Cardiac fibroblast (primary cell): Measurements from ENCODE around the gene TTLL9.

Experiments
- DNase-seq, 2 donors: peaks; one replicate each; pipeline versions ENCODE4 v3.0.0 to v3.0.0-alpha.2; 2010; ENCODE audit warnings: low read depth in 2 of 2
- H3K4me3 ChIP-seq, 2 donors: replicated peaks in 1 of 2; 1 replicate in 1 of 2; 2 replicates in 1 of 2; pipeline ENCODE4 v1.5.1; 2011; ENCODE audit warnings: low read depth in 2 of 2, low read length in 2 of 2, mild to moderate bottlenecking in 2 of 2, moderate library complexity in 1 of 2
- TF ChIP-seq, protein P1 (sequence below): IDR thresholded peaks from one replicate; pipeline ENCODE4 v1.5.1; 2011; ENCODE audit warnings: low read depth, mild to moderate bottlenecking, low read length, inconsistent platforms

Gene TTLL9

DNA sequence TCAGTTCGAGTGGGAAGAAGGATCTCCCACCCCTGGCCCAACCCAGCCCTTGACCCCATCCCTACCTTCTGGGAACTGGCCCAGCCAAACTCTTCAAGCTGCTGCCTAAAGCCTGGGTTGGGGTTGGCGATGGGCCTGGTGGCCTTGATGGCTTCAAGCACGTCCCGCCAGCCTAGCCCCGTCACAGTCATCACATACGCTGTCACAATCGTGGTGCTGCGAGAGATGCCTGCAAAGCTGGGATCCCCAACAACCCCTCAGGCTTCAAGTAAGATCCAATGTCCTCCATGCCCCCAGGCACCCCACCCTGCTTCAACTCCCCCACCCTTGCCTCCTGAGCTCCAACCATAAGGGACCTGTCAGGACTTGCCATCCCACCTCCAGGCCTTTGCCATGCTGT lies 7.9 kb upstream of the TTLL9 start:
- DNase-seq = no peak
- TF ChIP-seq, protein P1, sequence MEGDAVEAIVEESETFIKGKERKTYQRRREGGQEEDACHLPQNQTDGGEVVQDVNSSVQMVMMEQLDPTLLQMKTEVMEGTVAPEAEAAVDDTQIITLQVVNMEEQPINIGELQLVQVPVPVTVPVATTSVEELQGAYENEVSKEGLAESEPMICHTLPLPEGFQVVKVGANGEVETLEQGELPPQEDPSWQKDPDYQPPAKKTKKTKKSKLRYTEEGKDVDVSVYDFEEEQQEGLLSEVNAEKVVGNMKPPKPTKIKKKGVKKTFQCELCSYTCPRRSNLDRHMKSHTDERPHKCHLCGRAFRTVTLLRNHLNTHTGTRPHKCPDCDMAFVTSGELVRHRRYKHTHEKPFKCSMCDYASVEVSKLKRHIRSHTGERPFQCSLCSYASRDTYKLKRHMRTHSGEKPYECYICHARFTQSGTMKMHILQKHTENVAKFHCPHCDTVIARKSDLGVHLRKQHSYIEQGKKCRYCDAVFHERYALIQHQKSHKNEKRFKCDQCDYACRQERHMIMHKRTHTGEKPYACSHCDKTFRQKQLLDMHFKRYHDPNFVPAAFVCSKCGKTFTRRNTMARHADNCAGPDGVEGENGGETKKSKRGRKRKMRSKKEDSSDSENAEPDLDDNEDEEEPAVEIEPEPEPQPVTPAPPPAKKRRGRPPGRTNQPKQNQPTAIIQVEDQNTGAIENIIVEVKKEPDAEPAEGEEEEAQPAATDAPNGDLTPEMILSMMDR = no peak
- H3K4me3 ChIP-seq = no peak overlapping the region

DNA sequence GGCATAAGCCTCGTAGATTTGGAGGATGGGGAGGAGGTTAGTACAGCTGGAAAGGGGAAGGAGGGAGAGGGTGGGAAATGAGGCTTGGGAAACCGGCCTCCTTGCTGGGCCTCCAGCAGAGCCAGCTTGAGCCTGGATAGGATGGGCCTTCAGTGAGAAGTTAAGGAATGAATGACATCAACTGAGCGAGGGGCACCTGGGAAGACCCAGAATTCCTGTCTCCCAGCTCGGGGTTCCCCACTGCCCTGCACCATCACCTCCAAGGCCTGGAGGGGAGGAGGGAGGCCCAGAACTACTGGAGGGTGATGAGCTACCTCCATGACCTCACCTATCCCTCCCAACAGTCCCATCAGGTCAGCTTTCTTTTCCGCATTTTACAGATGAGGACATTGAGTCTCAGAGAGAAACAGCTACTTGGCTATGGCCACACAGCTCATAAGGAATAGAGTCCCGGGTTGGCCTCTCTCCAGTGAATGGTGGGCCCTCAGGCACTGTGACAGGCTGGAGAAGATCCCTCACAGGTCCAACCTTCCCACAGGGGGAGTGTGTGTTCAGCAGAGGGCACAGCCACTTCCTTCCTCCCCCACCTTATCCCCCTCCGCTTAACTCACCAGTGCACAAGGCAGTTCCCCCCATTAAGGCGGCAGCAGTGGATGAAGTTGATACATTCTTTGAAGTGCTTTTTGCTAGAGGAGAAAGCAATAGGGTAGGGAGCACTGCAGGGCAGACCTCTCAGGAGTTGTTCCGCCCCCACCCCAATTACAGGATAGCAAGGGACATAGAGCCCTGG lies 6.9 kb upstream of the TTLL9 start:
- TF ChIP-seq, protein P1 = no peak
- DNase-seq = no peak
- no peak overlapping the region for H3K4me3 ChIP-seq

DNA sequence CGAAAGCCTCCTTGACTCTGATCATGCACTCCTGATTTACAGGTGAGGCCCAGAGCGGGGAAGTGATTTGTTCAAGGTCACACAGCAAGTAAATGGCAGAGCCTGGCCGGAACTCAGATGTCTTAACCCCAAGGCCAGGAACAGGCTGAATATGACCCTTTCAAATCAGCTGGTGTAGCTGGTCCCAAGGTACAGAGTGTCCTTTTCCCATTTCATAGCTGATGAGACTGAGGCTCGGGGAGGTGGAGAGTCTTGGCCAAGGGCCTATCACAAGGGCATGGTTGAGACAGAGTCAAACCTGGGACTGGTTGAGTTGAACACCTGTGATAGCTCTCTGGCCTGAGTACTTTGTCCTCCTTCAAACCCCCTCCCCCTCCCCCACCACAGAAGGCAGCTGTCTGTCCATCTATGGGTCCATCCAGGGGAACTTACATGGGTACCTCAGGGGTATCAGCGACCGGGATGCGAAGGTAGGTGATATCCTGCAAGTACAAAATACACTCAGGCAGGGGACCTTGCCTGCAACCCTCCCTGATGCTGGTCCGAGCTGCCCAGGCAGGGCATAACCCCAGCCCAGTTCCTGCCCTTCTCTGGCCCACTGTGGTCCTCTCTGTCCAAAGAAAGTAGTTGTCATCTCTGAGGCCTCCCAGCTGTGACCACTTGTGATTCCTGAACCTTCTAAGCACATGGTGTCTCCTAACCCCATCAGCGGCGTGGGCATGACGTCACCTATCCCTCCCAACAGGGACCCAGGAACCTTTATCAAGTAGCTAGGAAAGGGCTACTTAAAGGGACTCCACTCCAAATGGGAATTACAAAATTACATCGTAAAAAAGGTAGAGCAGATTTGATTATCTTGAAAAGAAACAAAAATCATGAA lies 5.7 kb upstream of the TTLL9 start:
- DNase-seq = no peak
- no peak overlapping the region for H3K4me3 ChIP-seq

DNA sequence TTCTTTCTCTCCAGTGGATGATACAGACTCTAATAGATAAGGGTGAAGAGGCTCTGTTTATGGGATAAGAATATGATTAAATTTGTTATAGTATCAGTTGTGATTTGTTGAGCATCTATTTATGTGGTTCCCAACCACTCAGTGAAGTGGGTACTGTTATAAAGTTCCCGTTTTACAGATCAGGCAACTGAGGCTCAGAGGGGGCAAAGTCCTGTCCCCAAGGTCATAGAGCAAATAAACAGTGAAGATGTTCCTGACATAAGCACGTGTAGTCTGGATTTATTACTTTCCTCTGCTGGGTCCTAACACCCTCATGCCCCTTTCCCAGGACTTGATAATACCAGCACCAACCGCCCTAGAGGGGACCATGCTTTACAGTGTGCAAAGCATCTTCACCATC lies 4.2 kb upstream of the TTLL9 start:
- TF ChIP-seq, protein P1 = no peak
- no peak for DNase-seq
- no peak overlapping the region for H3K4me3 ChIP-seq

More for the DNA sequence above, 5.7 kb upstream of the TTLL9 start:
- TF ChIP-seq, protein P1 = no peak

DNA sequence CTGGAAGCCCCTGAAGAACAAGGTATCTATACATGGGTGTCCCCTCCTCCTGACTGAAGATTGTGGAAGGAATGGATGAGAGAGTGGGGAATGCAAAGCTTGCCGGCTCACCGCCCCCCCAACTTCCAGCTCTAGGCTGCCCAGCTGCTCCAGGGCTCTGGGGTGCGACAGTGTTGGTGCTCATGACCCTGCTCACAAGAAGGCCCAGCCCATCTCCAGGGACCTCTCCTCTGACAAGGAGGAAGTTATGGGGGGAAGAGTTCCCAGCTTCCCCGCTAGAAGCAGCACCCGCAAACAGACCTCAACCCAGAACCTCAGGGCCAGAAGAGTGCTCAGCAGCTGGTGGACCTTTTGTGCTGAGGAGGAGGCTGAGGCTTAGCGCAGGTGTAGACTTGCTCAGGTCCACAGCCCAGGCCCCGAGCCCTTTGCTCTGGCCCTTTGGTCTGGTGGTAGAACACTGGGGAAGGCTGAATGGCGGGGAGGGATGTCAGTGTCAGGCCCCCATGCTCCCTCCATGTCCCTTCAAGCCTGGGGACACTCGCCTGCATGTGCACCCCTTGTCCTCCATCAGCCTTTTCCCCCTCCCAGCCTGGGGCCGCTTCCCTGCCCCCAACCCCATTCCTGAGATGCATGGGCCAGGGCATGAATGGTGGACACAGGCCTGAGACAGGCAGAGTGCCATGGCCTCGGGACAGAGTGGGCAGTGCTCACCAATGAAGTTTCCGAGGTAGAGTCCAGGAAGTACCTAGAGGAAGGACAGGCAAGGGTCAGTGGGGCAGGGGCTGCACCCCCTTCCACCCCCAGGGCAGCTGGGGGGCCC lies 1.4 kb upstream of the TTLL9 start:
- no peak for DNase-seq
- TF ChIP-seq, protein P1 = no peak
- H3K4me3 ChIP-seq = no peak overlapping the region

DNA sequence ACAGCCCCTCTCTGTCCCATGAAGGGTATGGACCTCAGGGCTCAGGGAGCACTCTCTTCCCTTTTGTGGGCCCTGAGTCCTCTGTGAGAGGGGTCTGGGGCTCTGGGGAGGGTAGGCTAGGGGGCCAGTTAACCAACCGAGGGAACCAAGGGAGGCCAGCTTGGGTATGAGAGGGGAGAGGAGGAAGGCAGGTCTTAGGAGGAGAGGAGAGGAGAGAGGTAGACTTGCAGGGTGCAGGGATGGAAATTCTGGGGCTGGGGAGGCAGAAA lies 827 bp upstream of the TTLL9 start:
- no peak for DNase-seq
- peak overlapping the region; percentile 29 to 32 for H3K4me3 ChIP-seq
- TF ChIP-seq, protein P1 = no peak
